Cardiac muscle cell (in vitro differentiated cells and primary cell): ENCODE results near the gene MOB3A. TPM values are rescaled to one million over a fixed set of nuclear protein-coding genes. Genes with fewer than 3 reads are reported as not detected.
"Not testable (repeated sequence)": the region's sequence is repeated elsewhere in the genome, so short reads cannot be mapped to it uniquely, and the experiment has no call there.

ENCODE experiments used
- DNase-seq, 2 donors: peaks; one replicate each; pipeline versions ENCODE4 v3.0.0 to v3.0.0-alpha.2; 2010 to 2017; ENCODE audit warnings: low read depth in 1 of 2, low spot score in 1 of 2
- H3K27ac ChIP-seq: fragments of 200-600 bp; sonication (generic); 2 replicates; pipeline ENCODE4 v1.5.1; 2016
- H3K27me3 ChIP-seq: fragments of 200-600 bp; sonication (generic); 2 replicates; pipeline ENCODE4 v1.6.0; 2016; ENCODE audit warnings: control low read depth
- H3K36me3 ChIP-seq: fragments of 200-600 bp; sonication (generic); 2 replicates; pipeline ENCODE4 v1.5.1; 2016; ENCODE audit warnings: control low read depth
- H3K4me1 ChIP-seq: fragments of 200-600 bp; sonication (generic); 2 replicates; pipeline ENCODE4 v1.8.1; 2017; ENCODE audit warnings: low read depth, mild to moderate bottlenecking, mixed run types
- H3K4me3 ChIP-seq: fragments of 200-600 bp; sonication (generic); 2 replicates; pipeline ENCODE4 v1.5.1; 2016; ENCODE audit warnings: mild to moderate bottlenecking
- H3K9me3 ChIP-seq: fragments of 200-600 bp; sonication (generic); 2 replicates; pipeline ENCODE4 v1.5.1; 2017; ENCODE audit warnings: low read depth, mild to moderate bottlenecking, control low read depth
- CTCF ChIP-seq: IDR thresholded peaks from 2 replicates; pipeline ENCODE4 v1.5.1; 2012; ENCODE audit warnings: low read depth, mild to moderate bottlenecking, low read length
- polyA plus RNA-seq: library from polyadenylated mRNA; unstranded; fragments of >200 nt; fragmentation: Nextera tagmentation; extraction: Ambion mirVana; gene quantifications from 2 replicates; pipeline ENCODE4 v1.2.1, GENCODE V29; 2016
- total RNA-seq: library from RNA; depleted of rRNA; stranded (reverse); fragments of >200 nt; gene quantifications from 2 replicates; pipeline ENCODE4 v1.2.3, GENCODE V29; 2016

Gene MOB3A
- total and polyA plus RNA-seq, 2 experiments from 2014 or later = 15.1 to 21.6 TPM

GRCh38 chr19:2089727-2090053, 6.4 kb downstream of the MOB3A start:
- Histone ChIP-seq H3K4me1 (no peaks in the 10 kb centered on the region), H3K9me3 (no peaks in the 10 kb centered on the region), H3K36me3 (no peaks in the 10 kb centered on the region), H3K4me3 (no peak overlapping the region), H3K27me3 (no peaks in the 10 kb centered on the region), H3K27ac (no peak overlapping the region)
- no peak for DNase-seq
- TF ChIP-seq CTCF = no peak

DNA sequence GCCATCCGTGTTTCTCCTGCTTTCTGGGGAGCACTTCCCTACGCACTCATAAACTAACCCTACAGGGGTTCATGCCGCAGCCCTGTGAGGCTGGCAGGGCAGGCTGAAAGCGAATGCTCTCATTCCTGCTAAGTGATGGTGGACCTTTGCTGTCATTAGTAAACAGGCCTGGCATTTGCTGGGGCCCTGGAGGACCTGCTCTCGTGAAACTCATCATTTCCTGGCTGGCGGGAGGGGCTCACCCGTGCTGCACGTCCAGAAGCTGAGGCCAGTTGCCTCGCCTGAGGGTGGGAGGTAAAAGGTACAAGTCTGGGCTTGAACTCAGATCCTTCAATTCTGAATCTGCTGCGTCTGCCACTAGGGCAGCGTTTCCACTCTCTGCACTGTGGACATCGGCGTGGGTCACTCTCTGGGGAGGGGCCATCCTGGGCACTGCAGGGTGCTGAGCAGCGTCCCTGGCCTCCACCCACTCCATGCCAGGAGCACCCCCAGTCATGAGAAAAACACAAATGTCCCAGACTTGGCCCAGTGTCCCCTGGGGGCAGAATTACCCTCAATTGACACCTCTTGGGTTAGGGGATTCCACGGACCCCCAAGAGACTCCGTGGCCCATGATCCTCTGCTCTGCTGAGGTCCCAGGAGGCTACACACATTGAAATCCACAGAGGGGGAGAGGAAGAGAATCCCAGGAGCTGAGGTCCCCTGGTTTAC, 7.0 kb downstream of the MOB3A start:
- Histone ChIP-seq H3K36me3 (no peaks in the 10 kb centered on the region), H3K4me1 (no peaks in the 10 kb centered on the region), H3K27me3 (no peaks in the 10 kb centered on the region), H3K27ac (peak overlapping the region; percentile 34), H3K9me3 (no peaks in the 10 kb centered on the region), H3K4me3 (no peak overlapping the region)
- TF ChIP-seq CTCF = no peak
- no peak for DNase-seq

- no peak overlapping the region for H3K27ac ChIP-seq
- no peaks in the 10 kb centered on the region for H3K27me3 ChIP-seq
- no peaks in the 10 kb centered on the region for H3K36me3 ChIP-seq
- no peak for DNase-seq
- H3K4me1 ChIP-seq = no peaks in the 10 kb centered on the region
- no peaks in the 10 kb centered on the region for H3K9me3 ChIP-seq
- no peak for TF ChIP-seq CTCF
- no peak overlapping the region for H3K4me3 ChIP-seq
Observed at GRCh38 chr19:2087621-2088100, 8.5 kb downstream of the MOB3A start.

DNA sequence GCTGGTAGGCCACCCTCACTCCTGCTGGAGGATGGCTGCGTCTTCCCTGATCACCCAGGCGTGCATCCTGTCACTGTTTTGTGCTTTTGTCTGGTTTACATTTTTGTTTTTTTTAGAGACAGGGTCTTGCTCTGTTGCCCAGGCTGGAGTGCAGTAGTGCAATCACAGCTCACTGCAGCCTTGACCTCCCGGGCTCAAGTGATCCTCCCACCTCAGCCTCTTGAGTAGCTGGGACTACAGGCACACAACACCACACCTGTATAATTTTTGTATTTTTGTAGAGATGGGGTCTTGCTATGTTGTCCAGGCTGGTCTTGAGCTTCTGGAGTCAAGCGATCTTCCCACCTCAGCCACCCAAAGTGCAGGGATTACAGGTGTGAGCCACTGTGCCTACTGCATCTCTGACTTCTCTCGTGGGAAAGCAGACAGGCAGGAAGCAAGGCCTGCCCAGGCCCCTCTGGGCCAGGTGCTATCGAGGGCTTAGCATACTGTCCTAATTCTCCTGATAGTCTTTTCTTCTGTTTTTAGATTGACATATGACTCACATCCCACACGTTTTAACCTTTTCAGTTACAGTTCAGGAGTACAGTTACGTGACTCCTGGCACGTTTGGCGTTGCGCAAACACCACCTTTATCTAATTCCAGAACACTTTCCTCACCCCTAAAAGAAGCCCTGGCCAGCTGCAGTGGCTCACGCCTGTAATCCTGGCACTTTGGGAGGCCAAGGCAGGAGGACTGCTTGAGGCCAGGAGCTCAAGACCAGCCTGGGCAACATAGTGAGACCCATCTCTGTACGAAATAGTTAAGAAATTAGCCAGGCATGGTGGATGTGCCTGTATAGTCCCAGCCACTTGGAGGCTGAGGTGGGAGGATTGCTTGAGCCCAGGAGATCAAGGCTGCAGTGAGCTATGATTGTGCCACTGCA, 9.2 kb downstream of the MOB3A start:
- not testable (repeated sequence) for H3K4me3 ChIP-seq, H3K27me3 ChIP-seq, H3K36me3 ChIP-seq, H3K27ac ChIP-seq, H3K4me1 ChIP-seq, H3K9me3 ChIP-seq
- peak in 1 of 2 donors; percentile 61 for DNase-seq

DNA sequence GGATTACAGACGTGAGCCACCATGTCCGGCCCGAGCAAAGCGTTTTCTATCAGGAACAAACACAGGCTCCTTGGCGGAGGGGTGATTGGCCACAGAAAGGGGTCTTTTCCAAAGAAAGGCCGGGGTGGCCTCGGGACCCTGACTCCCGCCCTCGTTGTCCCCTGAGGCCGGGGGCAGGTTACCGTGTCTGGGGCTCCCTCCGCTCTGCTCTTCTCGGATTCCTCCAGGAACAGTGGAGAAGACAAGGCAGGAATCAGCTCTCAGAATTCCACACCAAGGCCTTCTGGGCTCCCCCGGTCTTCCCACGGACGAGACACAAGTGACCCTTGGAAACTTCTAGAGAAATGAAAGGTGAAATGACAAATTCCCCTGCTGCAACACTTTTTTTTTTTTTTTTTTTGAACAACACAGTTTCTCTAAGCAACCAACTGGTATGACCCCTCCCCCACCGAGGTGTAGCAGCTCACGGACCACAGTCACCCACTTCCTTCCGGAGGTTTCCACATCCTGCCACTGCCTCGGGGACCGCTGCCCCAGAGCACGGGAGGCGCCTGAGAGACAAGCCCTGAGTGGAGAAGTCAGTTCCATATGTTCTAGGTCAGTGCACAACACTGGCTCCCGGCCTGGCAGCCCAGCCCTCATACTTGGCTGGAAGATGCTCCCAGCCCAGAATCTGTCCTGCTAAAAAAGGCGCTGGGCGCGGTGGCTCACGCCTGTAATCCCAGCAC, 11.0 kb downstream of the MOB3A start:
- no peaks in the 10 kb centered on the region for H3K36me3 ChIP-seq
- no peaks in the 10 kb centered on the region for H3K4me1 ChIP-seq
- no peak overlapping the region for H3K27ac ChIP-seq
- no peak for TF ChIP-seq CTCF
- H3K27me3 ChIP-seq = no peaks in the 10 kb centered on the region
- no peak overlapping the region for H3K4me3 ChIP-seq
- no peaks in the 10 kb centered on the region for H3K9me3 ChIP-seq
- DNase-seq = peak in 1 of 2 donors; percentile 60
